MM.1S (cell line): ENCODE measurements around the gene PHETA1.

Source experiments
- DNase-seq: peaks from one replicate; pipeline ENCODE4 v3.0.0-alpha.2; 2015
- H2AFZ ChIP-seq: fragments of 300-600 bp; sonication (generic); 2 replicates; pipeline ENCODE4 v1.6.0; 2016; ENCODE audit warnings: antibody characterized with exemption, low read length
- H3F3A ChIP-seq: fragments of 300-600 bp; sonication (generic); 2 replicates; pipeline ENCODE4 v1.6.1; 2016; ENCODE audit warnings: mild to moderate bottlenecking, antibody characterized with exemption, low read length, moderate library complexity, mixed read lengths; ENCODE audit not compliant: insufficient read depth
- H3K27ac ChIP-seq: fragments of 300-600 bp; sonication (generic); 2 replicates; pipeline ENCODE4 v1.5.1; 2016; ENCODE audit warnings: mild to moderate bottlenecking, low read length
- H3K27me3 ChIP-seq: fragments of 300-600 bp; sonication (generic); replicated peaks from 2 replicates; pipeline ENCODE4 v1.6.0; 2016; ENCODE audit warnings: low read length; ENCODE audit not compliant: insufficient read depth
- H3K36me3 ChIP-seq: fragments of 300-600 bp; sonication (generic); replicated peaks from 2 replicates; pipeline ENCODE4 v1.6.1; 2016; ENCODE audit warnings: mild to moderate bottlenecking, low read length, mixed read lengths; ENCODE audit not compliant: insufficient read depth
- H3K4me1 ChIP-seq: fragments of 300-600 bp; sonication (generic); 2 replicates; pipeline ENCODE4 v1.6.1; 2016; ENCODE audit warnings: low read length, mixed read lengths
- H3K4me2 ChIP-seq: fragments of 300-600 bp; sonication (generic); 2 replicates; pipeline ENCODE4 v1.6.0; 2016; ENCODE audit warnings: low read depth, low read length
- H3K4me3 ChIP-seq: fragments of 300-600 bp; sonication (generic); 2 replicates; pipeline ENCODE4 v1.5.1; 2016; ENCODE audit warnings: low read length, mixed read lengths
- H3K79me2 ChIP-seq: fragments of 300-600 bp; sonication (generic); 2 replicates; pipeline ENCODE4 v1.6.1; 2016; ENCODE audit warnings: mixed run types, low read length, mixed read lengths
- H3K9ac ChIP-seq: fragments of 300-600 bp; sonication (generic); 2 replicates; pipeline ENCODE4 v1.6.1; 2016; ENCODE audit warnings: low read length, mixed read lengths
- H3K9me2 ChIP-seq: fragments of 300-600 bp; sonication (generic); replicated peaks from 2 replicates; pipeline ENCODE4 v1.6.1; 2016; ENCODE audit warnings: mild to moderate bottlenecking, low read length, mixed read lengths; ENCODE audit not compliant: insufficient read depth
- H3K9me3 ChIP-seq: fragments of 300-600 bp; sonication (generic); replicated peaks from 2 replicates; pipeline ENCODE4 v1.6.1; 2016; ENCODE audit warnings: mild to moderate bottlenecking, low read length, mixed read lengths; ENCODE audit not compliant: insufficient read depth
- H4K20me1 ChIP-seq: fragments of 300-600 bp; sonication (generic); 2 replicates; pipeline ENCODE4 v1.6.1; 2016; ENCODE audit warnings: mild to moderate bottlenecking, low read length, moderate library complexity, mixed read lengths; ENCODE audit not compliant: insufficient read depth
- EZH2 ChIP-seq: fragments of 300-600 bp; sonication (generic); optimal IDR thresholded peaks from 2 replicates; pipeline ENCODE3; 2017; ENCODE audit warnings: low read depth, mild to moderate bottlenecking, antibody characterized with exemption, low read length, mixed read lengths
- EZH2phosphoT487 ChIP-seq: fragments of 300-600 bp; sonication (generic); IDR thresholded peaks from 2 replicates; pipeline ENCODE4 v1.6.1; 2018; ENCODE audit warnings: antibody characterized with exemption, low read length
- TF ChIP-seq, protein P1 (sequence below): fragments of 300-600 bp; sonication (generic); IDR thresholded peaks from 2 replicates; pipeline ENCODE4 v1.5.1; 2016; ENCODE audit warnings: antibody characterized with exemption, low read length, mixed read lengths

PHETA1 gene

DNA sequence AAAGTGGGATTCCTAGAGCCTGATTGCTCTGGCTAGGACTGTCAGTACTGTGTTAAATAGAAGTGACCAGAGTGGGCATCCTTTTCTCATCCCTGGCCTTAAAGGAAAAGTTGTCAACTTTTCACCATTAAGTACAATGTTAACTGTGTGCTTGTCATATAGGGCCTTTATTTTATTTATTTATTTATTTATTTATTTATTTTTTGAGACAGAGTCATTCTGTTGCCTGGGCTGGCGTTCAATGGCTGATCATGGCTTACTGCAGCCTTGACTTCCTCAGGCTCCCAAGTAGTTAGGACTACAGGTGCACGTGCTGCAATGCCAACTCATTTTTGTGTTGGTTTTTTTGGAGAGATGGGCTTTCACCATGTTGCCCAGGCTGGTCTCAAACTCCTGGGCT is 48.4 kb upstream of the PHETA1 start:
- H3K79me2 ChIP-seq, result peaks cover 16% of the 10 kb centered on the region; the same call in 1 of the 2 replicates
- no peaks in the 10 kb centered on the region for H3K36me3 ChIP-seq
- no peak for DNase-seq
- no peaks in the 10 kb centered on the region for H4K20me1 ChIP-seq
- H3K9me3 ChIP-seq, result no peaks in the 10 kb centered on the region
- no peak overlapping the region for H3K4me2 ChIP-seq
- TF ChIP-seq, protein P1, sequence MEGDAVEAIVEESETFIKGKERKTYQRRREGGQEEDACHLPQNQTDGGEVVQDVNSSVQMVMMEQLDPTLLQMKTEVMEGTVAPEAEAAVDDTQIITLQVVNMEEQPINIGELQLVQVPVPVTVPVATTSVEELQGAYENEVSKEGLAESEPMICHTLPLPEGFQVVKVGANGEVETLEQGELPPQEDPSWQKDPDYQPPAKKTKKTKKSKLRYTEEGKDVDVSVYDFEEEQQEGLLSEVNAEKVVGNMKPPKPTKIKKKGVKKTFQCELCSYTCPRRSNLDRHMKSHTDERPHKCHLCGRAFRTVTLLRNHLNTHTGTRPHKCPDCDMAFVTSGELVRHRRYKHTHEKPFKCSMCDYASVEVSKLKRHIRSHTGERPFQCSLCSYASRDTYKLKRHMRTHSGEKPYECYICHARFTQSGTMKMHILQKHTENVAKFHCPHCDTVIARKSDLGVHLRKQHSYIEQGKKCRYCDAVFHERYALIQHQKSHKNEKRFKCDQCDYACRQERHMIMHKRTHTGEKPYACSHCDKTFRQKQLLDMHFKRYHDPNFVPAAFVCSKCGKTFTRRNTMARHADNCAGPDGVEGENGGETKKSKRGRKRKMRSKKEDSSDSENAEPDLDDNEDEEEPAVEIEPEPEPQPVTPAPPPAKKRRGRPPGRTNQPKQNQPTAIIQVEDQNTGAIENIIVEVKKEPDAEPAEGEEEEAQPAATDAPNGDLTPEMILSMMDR, result no peak
- TF ChIP-seq EZH2phosphoT487, result no peak
- H3K9ac ChIP-seq, result no peak overlapping the region
- no peaks in the 10 kb centered on the region for H3K27me3 ChIP-seq
- H3F3A ChIP-seq, result no peaks in the 10 kb centered on the region
- H3K27ac ChIP-seq, result no peak overlapping the region
- H3K4me1 ChIP-seq, result no peaks in the 10 kb centered on the region
- H3K4me3 ChIP-seq, result no peak overlapping the region
- no peaks in the 10 kb centered on the region for H3K9me2 ChIP-seq
- H2AFZ ChIP-seq, result no peak overlapping the region

DNA sequence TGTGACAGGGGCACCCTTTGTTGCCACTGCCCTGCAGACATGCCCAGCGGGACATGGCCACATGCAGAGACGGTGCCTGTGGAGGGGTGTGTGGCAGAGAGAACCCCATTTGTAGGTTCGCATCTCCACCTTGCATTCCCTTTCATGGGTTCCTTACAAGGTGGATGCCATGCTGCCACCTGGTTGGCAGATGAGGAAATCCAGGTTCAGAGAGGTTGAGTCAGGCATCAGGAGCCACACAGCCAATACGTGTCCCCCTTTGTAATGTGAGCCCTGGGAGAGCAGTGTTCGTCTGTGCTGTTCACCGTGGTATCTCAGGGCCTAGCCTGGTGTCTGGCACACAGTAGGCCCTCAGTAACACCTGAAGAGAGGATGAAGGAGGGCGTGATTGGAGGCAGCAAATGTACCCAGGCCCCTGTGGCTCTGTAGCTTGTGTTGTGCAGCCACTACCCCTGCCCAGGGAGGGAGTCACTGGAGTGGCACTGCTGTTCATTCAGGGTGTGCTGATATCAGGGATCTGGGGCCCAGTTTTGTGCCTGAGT is 45.9 kb upstream of the PHETA1 start:
- DNase-seq, result no peak
- Histone ChIP-seq H2AFZ (no peak overlapping the region), H3K27ac (no peak overlapping the region), H3K27me3 (no peaks in the 10 kb centered on the region), H3F3A (no peaks in the 10 kb centered on the region), H3K4me1 (no peaks in the 10 kb centered on the region), H3K9me2 (no peaks in the 10 kb centered on the region), H3K79me2 (peaks cover 26% of the 10 kb centered on the region), H3K9me3 (no peaks in the 10 kb centered on the region), H3K4me2 (no peak overlapping the region), H3K4me3 (no peak overlapping the region), H3K9ac (no peak overlapping the region), H4K20me1 (no peaks in the 10 kb centered on the region), H3K36me3 (no peaks in the 10 kb centered on the region)
- TF ChIP-seq, protein P1, result no peak
- TF ChIP-seq EZH2phosphoT487 (no peak), EZH2 (no peak)

DNA sequence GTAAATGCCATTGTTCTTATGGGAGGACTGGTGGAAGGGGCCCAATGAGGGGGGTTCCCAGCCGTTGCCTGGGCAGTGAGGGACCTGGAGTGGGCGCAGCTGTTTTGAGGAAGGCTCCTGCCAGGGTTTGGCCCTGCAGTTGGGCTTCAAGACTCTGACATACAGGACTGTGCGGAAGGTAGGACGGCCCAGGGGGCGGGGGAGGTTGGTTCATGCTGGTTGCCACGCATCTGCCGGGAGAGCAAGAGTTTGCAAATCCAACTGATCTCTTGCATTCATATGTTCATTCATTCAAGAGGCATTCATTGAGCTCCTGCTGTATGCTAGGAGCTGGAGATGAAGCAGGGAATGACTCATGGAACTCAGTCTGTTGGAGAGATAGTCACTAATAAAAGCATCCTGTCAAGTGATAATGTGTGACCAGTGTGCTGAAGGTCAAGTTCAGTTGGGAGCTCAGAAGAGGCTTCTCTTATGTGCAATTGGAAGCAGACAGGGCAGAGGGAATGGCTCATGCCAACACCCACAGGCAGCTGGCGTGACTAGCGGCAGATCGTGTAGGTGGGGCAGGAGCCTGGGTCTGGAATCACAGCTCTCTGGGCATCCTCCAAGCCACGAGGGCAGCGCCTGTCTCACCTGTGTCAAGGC is 44.7 kb upstream of the PHETA1 start:
- H3K36me3 ChIP-seq, result no peaks in the 10 kb centered on the region

More for the DNA sequence above, 44.7 kb upstream of the PHETA1 start:
- Histone ChIP-seq H4K20me1 (no peaks in the 10 kb centered on the region), H3K4me1 (no peaks in the 10 kb centered on the region), H2AFZ (no peak overlapping the region), H3K9me3 (no peaks in the 10 kb centered on the region), H3K4me2 (no peak overlapping the region), H3K27me3 (no peaks in the 10 kb centered on the region), H3K79me2 (peaks cover 38% of the 10 kb centered on the region), H3K4me3 (no peak overlapping the region), H3F3A (no peaks in the 10 kb centered on the region), H3K9ac (no peak overlapping the region), H3K9me2 (no peaks in the 10 kb centered on the region), H3K27ac (no peak overlapping the region)
- TF ChIP-seq, protein P1, result no peak
- TF ChIP-seq EZH2phosphoT487, result no peak
- no peak for TF ChIP-seq EZH2
- DNase-seq, result no peak
